ENCODE data around the gene OR4F17. TPM values are rescaled to one million over a fixed set of nuclear protein-coding genes. Genes with fewer than 3 reads are reported as not detected.
"Not testable (repeated sequence)": the region's sequence is repeated elsewhere in the genome, so short reads cannot be mapped to it uniquely, and the experiment has no call there.

Gene OR4F17, protein sequence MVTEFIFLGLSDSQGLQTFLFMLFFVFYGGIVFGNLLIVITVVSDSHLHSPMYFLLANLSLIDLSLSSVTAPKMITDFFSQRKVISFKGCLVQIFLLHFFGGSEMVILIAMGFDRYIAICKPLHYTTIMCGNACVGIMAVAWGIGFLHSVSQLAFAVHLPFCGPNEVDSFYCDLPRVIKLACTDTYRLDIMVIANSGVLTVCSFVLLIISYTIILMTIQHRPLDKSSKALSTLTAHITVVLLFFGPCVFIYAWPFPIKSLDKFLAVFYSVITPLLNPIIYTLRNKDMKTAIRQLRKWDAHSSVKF
- not detected in 2 replicates for total RNA-seq

DNA sequence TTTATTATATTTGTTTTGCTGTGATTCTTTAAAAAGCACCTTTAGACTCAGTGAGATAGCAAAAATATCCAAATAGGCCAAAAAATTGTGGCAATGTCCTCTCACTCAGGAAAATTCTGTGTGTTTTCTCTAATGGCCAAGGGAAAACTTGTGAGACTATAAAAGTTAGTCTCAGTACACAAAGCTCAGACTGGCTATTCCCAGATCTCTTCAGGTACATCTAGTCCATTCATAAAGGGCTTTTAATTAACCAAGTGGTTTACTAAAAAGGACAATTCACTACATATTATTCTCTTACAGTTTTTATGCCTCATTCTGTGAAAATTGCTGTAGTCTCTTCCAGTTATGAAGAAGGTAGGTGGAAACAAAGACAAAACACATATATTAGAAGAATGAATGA is at the start of gene OR4F17:
OR4F17 (plus strand) TSS at position 301 of the 400 bp plus-strand sequence. CDS start 3,575 bp downstream, outside the sequence.
- intact Hi-C loops (cut with micrococcal nuclease) = not testable (repeated sequence)

DNA sequence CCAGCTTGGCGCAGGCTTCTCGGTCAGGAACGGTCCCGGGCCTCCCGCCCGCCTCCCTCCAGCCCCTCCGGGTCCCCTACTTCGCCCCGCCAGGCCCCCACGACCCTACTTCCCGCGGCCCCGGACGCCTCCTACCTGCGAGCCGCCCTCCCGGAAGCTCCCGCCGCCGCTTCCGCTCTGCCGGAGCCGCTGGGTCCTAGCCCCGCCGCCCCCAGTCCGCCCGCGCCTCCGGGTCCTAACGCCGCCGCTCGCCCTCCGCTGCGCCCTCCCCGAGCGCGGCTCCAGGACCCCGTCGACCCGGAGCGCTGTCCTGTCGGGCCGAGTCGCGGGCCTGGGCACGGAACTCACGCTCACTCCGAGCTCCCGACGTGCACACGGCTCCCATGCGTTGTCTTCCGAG is 36.1 kb upstream of the OR4F17 start:
- intact Hi-C loops (cut with micrococcal nuclease) = not testable (repeated sequence)

GRCh38 chr19:82864-83263 is 24.0 kb upstream of the OR4F17 start:
- intact Hi-C loops (cut with micrococcal nuclease) = not testable (repeated sequence)

DNA sequence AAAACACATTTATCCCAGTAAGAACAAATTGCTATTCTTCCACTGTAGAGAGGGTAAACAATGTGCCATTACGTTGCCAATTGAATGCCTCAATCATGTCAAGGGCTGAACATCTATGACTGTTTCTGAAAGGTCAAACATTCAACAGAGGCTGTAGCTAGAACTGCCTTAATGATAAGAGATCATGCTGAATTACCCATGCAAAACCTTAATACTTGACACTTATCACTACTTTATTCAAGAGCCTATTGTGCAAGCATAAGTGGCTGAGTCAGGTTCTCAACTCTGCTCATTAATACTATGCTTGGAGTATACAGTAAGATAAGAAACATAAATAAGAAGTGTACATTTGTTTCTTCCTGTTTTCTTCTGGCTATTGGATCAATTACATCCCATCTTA is 23.3 kb upstream of the OR4F17 start:
- intact Hi-C loops (cut with micrococcal nuclease) = not testable (repeated sequence)

DNA sequence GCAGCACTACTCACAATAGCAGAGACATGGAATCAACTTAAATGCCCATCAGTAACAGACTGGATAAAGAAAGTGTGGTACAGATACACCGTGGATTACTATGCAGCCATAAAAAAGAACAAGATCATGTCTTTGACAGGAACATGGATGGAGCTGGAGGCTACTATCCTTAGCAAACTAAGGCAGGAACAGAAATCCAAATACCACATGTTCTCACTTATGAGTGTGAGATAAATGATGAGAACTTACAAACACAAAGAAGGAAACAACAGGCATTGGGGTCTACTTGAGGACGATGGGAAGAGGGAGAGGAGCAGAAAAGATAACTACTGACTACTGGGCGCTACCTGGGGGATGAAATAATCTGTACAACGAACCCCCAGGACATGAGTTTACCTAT is 16.2 kb upstream of the OR4F17 start:
- intact Hi-C loops (cut with micrococcal nuclease) = not testable (repeated sequence)

DNA sequence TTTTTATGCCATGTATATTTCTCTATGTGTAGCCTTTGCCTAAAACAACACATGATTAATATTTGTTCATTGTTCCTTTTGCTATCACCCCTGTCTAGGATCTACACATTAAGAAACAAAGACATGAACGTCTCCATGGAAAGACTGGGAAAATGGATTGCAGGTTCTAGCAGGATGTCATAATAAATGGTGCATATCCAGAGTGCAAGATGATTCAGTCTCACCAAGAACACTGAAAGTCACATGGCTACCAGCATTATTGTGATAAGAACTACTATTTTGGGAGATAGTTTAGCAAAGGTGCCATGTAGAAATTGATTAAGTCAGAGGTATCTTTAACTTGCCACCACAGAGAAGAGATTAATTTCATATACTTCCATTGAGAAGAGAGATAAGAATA is 12.1 kb upstream of the OR4F17 start:
- intact Hi-C loops (cut with micrococcal nuclease) = not testable (repeated sequence)

GRCh38 chr19:97647-98046 is 9.3 kb upstream of the OR4F17 start:
- intact Hi-C loops (cut with micrococcal nuclease) = not testable (repeated sequence)

GRCh38 chr19:120443-121140 is 13.7 kb downstream of the OR4F17 start:
- intact Hi-C loops (cut with micrococcal nuclease) = not testable (repeated sequence)

Other genes with a start within 250 kb of the OR4F17 start
- 0.05 TPM in 1 of 2 replicates, not detected in the other for gene PLPP2, start 184.3 kb downstream of the OR4F17 start, total RNA-seq
- 23.8 and 26.4 TPM in 2 replicates for gene MIER2, start 237.7 kb downstream of the OR4F17 start, total RNA-seq

Measured in T-helper 2 cell treated with Interferon-gamma antibody and Interleukin-4, amounts not matched to agents 100 ng/mL and 5 ng/mL, for 36 hours (primary cell).